Measurements from ENCODE around the gene DDA1.

DNA sequence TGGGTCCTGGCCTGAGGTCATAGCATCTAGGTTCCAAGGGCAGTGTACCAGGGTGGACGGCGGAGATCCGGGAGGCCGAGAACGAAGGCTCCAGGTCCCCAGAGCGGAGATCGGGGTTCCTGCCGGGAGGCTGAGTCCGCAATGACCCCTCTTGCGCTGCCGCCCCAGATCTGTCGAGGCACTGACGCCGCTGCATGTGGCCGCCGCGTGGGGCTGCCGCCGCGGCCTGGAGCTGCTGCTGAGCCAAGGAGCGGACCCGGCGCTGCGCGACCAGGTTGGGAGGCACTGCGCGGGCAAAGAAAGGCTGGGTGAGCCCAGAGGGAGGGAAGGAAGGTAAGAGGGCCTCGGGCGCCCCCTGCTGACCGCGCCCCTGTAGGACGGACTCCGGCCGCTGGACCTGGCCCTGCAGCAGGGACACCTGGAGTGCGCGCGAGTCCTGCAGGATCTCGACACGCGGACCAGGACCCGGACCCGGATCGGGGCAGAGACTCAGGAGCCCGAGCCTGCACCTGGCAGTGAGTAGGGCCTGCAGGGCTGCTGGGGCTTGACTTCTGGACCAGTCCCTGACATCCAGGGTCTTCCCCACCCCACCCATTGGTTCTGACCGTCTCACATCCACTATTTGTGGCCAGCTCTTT is 26.8 kb upstream of the DDA1 start:
- TF ChIP-seq, protein P1, sequence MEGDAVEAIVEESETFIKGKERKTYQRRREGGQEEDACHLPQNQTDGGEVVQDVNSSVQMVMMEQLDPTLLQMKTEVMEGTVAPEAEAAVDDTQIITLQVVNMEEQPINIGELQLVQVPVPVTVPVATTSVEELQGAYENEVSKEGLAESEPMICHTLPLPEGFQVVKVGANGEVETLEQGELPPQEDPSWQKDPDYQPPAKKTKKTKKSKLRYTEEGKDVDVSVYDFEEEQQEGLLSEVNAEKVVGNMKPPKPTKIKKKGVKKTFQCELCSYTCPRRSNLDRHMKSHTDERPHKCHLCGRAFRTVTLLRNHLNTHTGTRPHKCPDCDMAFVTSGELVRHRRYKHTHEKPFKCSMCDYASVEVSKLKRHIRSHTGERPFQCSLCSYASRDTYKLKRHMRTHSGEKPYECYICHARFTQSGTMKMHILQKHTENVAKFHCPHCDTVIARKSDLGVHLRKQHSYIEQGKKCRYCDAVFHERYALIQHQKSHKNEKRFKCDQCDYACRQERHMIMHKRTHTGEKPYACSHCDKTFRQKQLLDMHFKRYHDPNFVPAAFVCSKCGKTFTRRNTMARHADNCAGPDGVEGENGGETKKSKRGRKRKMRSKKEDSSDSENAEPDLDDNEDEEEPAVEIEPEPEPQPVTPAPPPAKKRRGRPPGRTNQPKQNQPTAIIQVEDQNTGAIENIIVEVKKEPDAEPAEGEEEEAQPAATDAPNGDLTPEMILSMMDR (IDR thresholded peaks at IDR 0.05; ENCODE audit: insufficient read depth, low read depth, low read length): peak; percentile 59
- TF ChIP-seq EZH2 (IDR thresholded peaks at IDR 0.05; ENCODE audit: insufficient read depth, low read length): peak; percentile 9
